ELR (cell line): Measurements from ENCODE around the gene SLC6A9.

Experiments used
- DNase-seq: peaks from one replicate; pipeline ENCODE4 v3.0.0-alpha.2; 2015; ENCODE audit warnings: low read depth

Gene SLC6A9

GRCh38 chr1:44002165-44002564, 29.1 kb downstream of the SLC6A9 start:
- DNase-seq: no peak

GRCh38 chr1:44000122-44000665, 31.1 kb downstream of the SLC6A9 start:
- no peak for DNase-seq

- no peak for DNase-seq
Measured at GRCh38 chr1:43999455-43999854, 31.8 kb downstream of the SLC6A9 start.

DNA sequence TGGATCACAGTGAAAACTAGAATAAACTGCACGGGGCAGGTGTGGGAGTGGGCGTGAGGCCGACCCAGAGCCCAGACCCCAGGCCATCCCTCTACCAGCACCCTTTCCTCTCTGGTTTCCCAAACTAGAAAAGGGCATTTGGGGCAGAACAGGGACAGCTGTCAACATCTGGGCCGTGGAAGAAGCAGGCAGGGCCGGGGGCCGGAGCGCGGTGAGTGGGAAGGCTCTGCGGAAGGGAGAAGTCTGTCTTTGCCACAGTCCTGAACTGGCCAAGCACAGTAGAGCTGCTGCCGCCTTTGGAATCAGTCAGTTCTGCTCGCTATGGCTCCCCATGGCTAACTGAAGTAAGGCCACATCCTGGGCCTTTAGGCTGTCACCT, 33.3 kb downstream of the SLC6A9 start:
- DNase-seq: no peak

- no peak for DNase-seq
Measured at GRCh38 chr1:43997295-43997999, 33.8 kb downstream of the SLC6A9 start.

GRCh38 chr1:43996733-43997115, 34.5 kb downstream of the SLC6A9 start:
- DNase-seq: no peak

DNA sequence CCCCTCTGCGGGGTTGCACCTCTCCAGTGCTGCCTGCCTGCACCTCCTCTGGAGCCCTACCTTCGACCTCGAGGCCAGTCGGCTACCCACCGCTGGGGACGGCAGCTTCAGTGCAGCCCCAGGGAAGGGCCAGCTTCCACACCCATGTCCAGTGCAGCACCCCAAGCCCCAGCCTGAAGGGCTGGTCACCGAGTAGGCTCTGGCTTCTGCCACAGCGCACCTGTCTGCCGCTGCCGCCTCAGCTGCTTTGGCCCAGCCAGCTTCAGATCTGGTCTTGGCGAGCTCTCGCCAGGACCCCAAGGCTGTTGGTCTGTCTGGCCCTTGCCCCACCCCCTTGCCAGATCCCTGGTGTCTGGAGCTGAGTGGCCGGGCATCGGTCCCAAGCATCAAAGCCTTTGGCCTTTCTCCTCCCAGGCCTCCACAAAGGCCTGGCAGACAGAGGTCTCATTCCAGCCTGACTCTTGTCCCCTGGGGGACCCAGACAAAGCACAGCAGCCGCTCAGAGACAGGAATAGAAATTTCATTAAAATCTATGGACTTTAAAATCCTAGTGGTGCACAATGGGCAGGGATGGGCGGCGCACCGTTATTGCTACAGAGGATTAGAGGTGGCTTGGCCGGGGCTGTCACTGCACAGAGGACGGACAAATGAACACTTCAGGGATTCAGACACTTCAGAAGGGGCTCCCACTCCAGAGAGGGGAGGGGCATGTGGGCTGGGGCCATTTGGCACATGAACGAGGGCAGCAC, 35.1 kb downstream of the SLC6A9 start:
- no peak for DNase-seq

GRCh38 chr1:43994794-43995790, 36.2 kb downstream of the SLC6A9 start:
- peak; percentile 67 for DNase-seq

DNA sequence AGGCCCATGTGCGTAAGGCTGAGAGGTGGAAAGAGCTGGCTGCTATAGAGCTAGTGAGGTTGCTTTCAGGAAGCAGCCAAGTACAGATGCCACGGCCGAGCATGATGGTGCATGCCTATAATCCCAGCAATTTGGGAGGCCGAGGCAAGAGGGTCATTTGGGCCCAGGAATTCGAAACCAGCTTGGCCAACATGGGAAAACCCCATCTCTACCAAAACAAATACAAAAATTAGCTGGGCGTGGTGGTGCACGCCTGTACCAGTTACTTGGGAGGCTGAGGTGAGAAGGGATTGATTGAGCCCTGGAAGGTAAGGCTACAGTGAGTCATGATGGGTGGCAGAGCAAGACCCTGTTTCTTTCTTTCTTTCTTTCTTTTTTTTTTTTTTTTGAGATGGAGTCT, 37.2 kb downstream of the SLC6A9 start:
- no peak for DNase-seq

- DNase-seq: no peak
Measured at GRCh38 chr1:43993206-43993914, 37.9 kb downstream of the SLC6A9 start.

- no peak for DNase-seq
Measured at GRCh38 chr1:43992232-43992995, 38.8 kb downstream of the SLC6A9 start.

GRCh38 chr1:43991476-43992231, 39.6 kb downstream of the SLC6A9 start, which contains the start of gene CCDC24:
CCDC24 (plus strand) TSS chr1:43991599; CDS start chr1:43991879, 280 bp downstream.
- peak; percentile 86 for DNase-seq

- no peak for DNase-seq
Measured at GRCh38 chr1:43991200-43991475, 40.1 kb downstream of the SLC6A9 start.

GRCh38 chr1:43990271-43991199, 40.7 kb downstream of the SLC6A9 start:
- DNase-seq: peak; percentile 43

DNA sequence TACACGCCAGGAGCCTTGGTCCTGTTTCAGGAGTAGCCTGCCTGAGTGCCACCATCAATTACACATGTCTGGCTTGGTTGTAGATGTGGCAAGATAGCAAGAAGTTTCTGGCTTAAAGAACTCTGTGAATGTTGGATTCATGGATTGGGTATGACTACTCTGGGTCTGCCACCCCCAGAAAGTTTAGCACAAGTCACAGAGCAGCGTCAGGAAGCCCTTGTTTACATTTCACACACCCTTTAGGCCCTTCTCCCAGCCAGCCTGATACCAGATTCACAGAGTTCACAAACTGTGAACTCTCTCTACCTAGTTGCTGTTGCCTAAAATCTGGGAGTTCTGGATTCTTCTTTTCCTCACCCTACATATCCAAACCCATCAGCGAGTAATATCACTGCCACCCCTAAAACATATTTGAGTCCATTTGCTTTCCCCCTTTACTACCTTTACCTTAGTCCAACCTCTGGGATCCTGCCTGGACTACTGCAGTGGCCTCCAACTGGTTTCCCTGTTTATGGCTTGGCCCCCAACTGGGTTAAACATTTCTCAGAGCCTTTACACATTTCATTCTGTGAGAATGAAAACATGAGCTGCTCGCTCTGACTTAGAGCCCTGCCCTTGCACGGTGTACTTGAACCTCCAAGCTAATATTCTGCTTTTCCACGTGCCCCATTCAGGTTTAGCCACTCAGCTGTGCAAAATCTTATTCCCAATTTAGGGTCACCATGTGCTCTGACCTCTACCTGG, 43.9 kb downstream of the SLC6A9 start:
- no peak for DNase-seq

GRCh38 chr1:43986712-43987111, 44.5 kb downstream of the SLC6A9 start:
- no peak for DNase-seq

DNA sequence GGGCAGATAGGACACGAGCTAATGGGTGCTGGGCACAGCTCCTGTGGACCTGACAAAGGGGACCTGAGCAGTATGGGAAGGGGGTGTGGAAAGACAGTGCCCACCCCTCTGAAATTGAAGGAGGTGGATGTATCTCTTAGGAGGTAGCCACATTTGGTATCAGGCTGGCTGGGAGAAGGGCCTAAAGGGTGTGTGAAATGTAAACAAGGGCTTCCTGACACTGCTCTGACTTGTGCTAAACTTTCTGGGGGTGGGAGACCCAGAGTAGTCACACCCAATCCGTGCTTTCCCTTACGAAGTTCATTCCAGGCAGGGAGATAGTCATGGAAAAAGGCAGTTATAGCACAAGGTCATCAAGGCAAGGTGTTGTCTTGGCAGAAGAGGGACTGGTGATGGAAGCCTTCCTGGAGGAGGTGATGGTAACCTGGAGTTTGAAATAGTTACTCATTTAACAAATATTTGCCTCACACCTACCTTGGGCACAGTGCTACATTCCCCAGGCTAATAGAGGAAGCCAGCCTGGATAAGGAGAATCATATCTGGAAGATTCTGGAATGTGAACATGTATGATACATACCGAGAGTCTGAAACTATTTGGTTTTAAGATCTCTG, 45.2 kb downstream of the SLC6A9 start:
- no peak for DNase-seq

DNA sequence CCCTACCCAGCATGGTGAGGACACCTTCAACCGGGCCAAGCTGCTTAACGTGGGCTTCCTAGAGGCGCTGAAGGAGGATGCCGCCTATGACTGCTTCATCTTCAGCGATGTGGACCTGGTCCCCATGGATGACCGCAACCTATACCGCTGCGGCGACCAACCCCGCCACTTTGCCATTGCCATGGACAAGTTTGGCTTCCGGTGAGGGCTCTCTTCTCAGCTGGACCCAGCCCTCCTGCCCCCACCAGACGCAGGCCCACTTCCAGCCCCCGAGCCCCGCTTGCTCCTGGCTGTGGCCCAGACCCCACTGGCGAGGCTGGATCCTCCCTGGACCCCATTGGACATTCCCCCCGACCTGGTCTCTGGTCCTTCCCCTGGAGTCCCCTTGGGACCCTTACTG, 46.4 kb downstream of the SLC6A9 start:
- no peak for DNase-seq
